Upper lobe of left lung (tissue), 6 donors: ENCODE results near the gene BOLL. TPM values are rescaled to one million over a fixed set of nuclear protein-coding genes. Genes with fewer than 3 reads are reported as not detected.

Experiments
- ATAC-seq, 2 donors: fragments of 200-7000 bp; cut with Tn5 transposase; one replicate each; pipeline ENCODE4 v1.9.1; 2022; ENCODE audit warnings: mild to moderate bottlenecking in 2 of 2, moderate library complexity in 2 of 2; ENCODE audit not compliant: low FRiP score in 2 of 2
- DNase-seq, 2 donors: peaks; one replicate each; pipeline ENCODE4 v3.0.0-alpha.2; 2019 to 2020
- H3K27ac ChIP-seq, 4 donors: fragments of 200-600 bp; sonication (generic); one replicate each; pipeline ENCODE4 v1.5.1; 2016 to 2019
- H3K27me3 ChIP-seq, 4 donors: fragments of 200-600 bp; sonication (generic); one replicate each; pipeline ENCODE4 v1.5.1; 2017 to 2019
- H3K36me3 ChIP-seq, 4 donors: fragments of 200-600 bp; sonication (generic); one replicate each; pipeline ENCODE4 v1.5.1; 2016 to 2019
- H3K4me1 ChIP-seq, 4 donors: fragments of 200-600 bp; sonication (generic); one replicate each; pipeline ENCODE4 v1.5.1; 2018 to 2019
- H3K4me3 ChIP-seq, 4 donors: fragments of 200-600 bp; sonication (generic); one replicate each; pipeline ENCODE4 v1.5.1; 2017 to 2019; ENCODE audit warnings: mild to moderate bottlenecking in 2 of 4, moderate library complexity in 1 of 4
- H3K9me3 ChIP-seq, 4 donors: fragments of 200-600 bp; sonication (generic); one replicate each; pipeline ENCODE4 v1.5.1; 2018 to 2019
- CTCF ChIP-seq, 6 experiments: fragments of 450-650 bp in 4 of 6; fragments of 200-600 bp in 2 of 6; sonication (generic) in 2 of 6; IDR thresholded peaks; one replicate each; pipeline ENCODE4 v1.5.1; 2016 to 2019; ENCODE audit warnings: antibody characterized with exemption in 6 of 6
- EP300 ChIP-seq, 4 donors: sonication (generic); formaldehyde crosslinking; IDR thresholded peaks; one replicate each; pipeline ENCODE4 v1.5.1; 2017; ENCODE audit warnings: antibody characterized with exemption in 4 of 4, control low read depth in 2 of 4
- POLR2A ChIP-seq, 4 donors: fragments of 450-650 bp; IDR thresholded peaks; one replicate each; pipeline ENCODE4 v1.5.1; 2016 to 2017; ENCODE audit warnings: antibody characterized with exemption in 4 of 4, mild to moderate bottlenecking in 2 of 4
- POLR2AphosphoS5 ChIP-seq, 2 donors: sonication (generic); formaldehyde crosslinking; IDR thresholded peaks; one replicate each; pipeline ENCODE4 v1.5.1; 2017; ENCODE audit warnings: antibody characterized with exemption in 2 of 2
- WGBS, 2 donors: methylation state at CpG; one replicate each; pipeline ENCODE4 v1.1.5; 2017 to 2018; 5-methylcytosine and 5-hydroxymethylcytosine counted together
- total RNA-seq, 6 donors: library from RNA; depleted of rRNA in 4 of 6; stranded (reverse); fragments of >200 nt in 4 of 6; gene quantifications; one replicate each; pipeline versions ENCODE4 v1.1.0 to v1.2.1, GENCODE V29; 2016 to 2021
- donor health status: DM: no; HTN: no; CAD: no; lungs with moderate emphysema.
- donor health status: DM: no; HTN: yes; CAD: no; lungs with severe emphysema.

The BOLL gene
- total RNA-seq, 6 donors from 2014 or later, result not detected

- Histone ChIP-seq H3K27me3 (no peaks in the 10 kb centered on the region), H3K4me1 (peaks cover 0 to 14% (median 10%) of the 10 kb centered on the region in 4 donors), H3K36me3 (no peaks in the 10 kb centered on the region), H3K4me3 (no peak overlapping the region), H3K27ac (no peak overlapping the region), H3K9me3 (no peaks in the 10 kb centered on the region)
- ATAC-seq (no peak), DNase-seq (no peak)
- TF ChIP-seq EP300 (IDR thresholded peaks at IDR 0.05) (no peak), POLR2AphosphoS5 (IDR thresholded peaks at IDR 0.05) (no peak), POLR2A (IDR thresholded peaks at IDR 0.05) (no peak), CTCF (IDR thresholded peaks at IDR 0.05) (no peak)
- 94 to 98% methylated on average over 3 of the region's 3 CpGs for WGBS, 2 donors
These were observed 24.9 kb upstream of the BOLL start for GRCh38 chr2:197810016-197810415.

- Histone ChIP-seq H3K36me3 (no peaks in the 10 kb centered on the region), H3K27ac (no peak overlapping the region), H3K4me1 (peaks cover 1 to 17% (median 11%) of the 10 kb centered on the region in 4 donors), H3K27me3 (no peaks in the 10 kb centered on the region), H3K9me3 (no peaks in the 10 kb centered on the region), H3K4me3 (no peak overlapping the region)
- DNase-seq (no peak), ATAC-seq (no peak)
- TF ChIP-seq CTCF (IDR thresholded peaks at IDR 0.05) (no peak), POLR2AphosphoS5 (IDR thresholded peaks at IDR 0.05) (no peak), EP300 (IDR thresholded peaks at IDR 0.05) (no peak), POLR2A (IDR thresholded peaks at IDR 0.05) (no peak)
- 91 to 97% methylated on average over 5 of the region's 5 CpGs for WGBS, 2 donors
These were observed 23.9 kb upstream of the BOLL start for GRCh38 chr2:197809064-197809463.

GRCh38 chr2:197805715-197806633, 20.9 kb upstream of the BOLL start:
- H3K4me3 ChIP-seq, result peak overlapping the region; percentile 82 to 92 (median 87)
- H3K36me3 ChIP-seq, result no peaks in the 10 kb centered on the region
- DNase-seq (no peak), ATAC-seq (no peak)
- WGBS, 2 donors, result 32 to 42% methylated on average over 11 of the region's 11 CpGs
- H3K4me1 ChIP-seq, result peaks cover 6 to 22% (median 16%) of the 10 kb centered on the region in 4 donors
- no peak for TF ChIP-seq EP300 (IDR thresholded peaks at IDR 0.05)
- TF ChIP-seq POLR2A (IDR thresholded peaks at IDR 0.05), result no peak
- TF ChIP-seq POLR2AphosphoS5 (IDR thresholded peaks at IDR 0.05), result no peak
- no peak overlapping the region for H3K27ac ChIP-seq
- H3K9me3 ChIP-seq, result no peaks in the 10 kb centered on the region
- H3K27me3 ChIP-seq, result no peaks in the 10 kb centered on the region

GRCh38 chr2:197804758-197805714, 19.9 kb upstream of the BOLL start:
- DNase-seq (peak; percentile 36 to 87), ATAC-seq (peak in 1 of 2 donors; percentile 58)
- peak overlapping the region; percentile 82 to 92 (median 87) for H3K4me3 ChIP-seq
- peaks cover 6 to 22% (median 16%) of the 10 kb centered on the region in 4 donors for H3K4me1 ChIP-seq
- WGBS, 2 donors, result 1% methylated on average over 42 to 56 of the region's 92 CpGs
- no peaks in the 10 kb centered on the region for H3K36me3 ChIP-seq
- H3K27me3 ChIP-seq, result no peaks in the 10 kb centered on the region
- peak in 3 of 6 experiments; percentile 6 to 24 (median 23) for TF ChIP-seq CTCF (IDR thresholded peaks at IDR 0.05)
- no peak for TF ChIP-seq POLR2A (IDR thresholded peaks at IDR 0.05)
- TF ChIP-seq POLR2AphosphoS5 (IDR thresholded peaks at IDR 0.05), result no peak
- no peak for TF ChIP-seq EP300 (IDR thresholded peaks at IDR 0.05)
- no peaks in the 10 kb centered on the region for H3K9me3 ChIP-seq
- peak overlapping the region; percentile 68 to 86 (median 76) for H3K27ac ChIP-seq
